OCI-LY1 (cell line): ENCODE data around the gene PLIN5.

Source experiments
- H2AFZ ChIP-seq: fragments of 200-600 bp; sonication (generic), shearing (Covaris generic); 2 replicates; pipeline ENCODE4 v1.6.0; 2014; ENCODE audit warnings: antibody characterized with exemption, mild to moderate bottlenecking, low read length
- H3F3A ChIP-seq: fragments of 200-600 bp; sonication (generic), shearing (Covaris generic); 2 replicates; pipeline ENCODE4 v1.6.0; 2014; ENCODE audit warnings: mild to moderate bottlenecking, antibody characterized with exemption, low read length, moderate library complexity; ENCODE audit not compliant: insufficient read depth
- H3K27ac ChIP-seq: fragments of 200-600 bp; sonication (generic); 2 replicates; pipeline ENCODE4 v1.5.1; 2014; ENCODE audit warnings: low read length, mixed run types, mild to moderate bottlenecking, low read depth; ENCODE audit not compliant: poor library complexity, severe bottlenecking
- H3K27me3 ChIP-seq: fragments of 200-600 bp; sonication (generic); 2 replicates; pipeline ENCODE4 v1.6.0; 2014; ENCODE audit warnings: antibody characterized with exemption, mild to moderate bottlenecking, low read length, moderate library complexity; ENCODE audit not compliant: insufficient read depth
- H3K36me3 ChIP-seq: fragments of 200-600 bp; sonication (generic); 2 replicates; pipeline ENCODE4 v1.6.1; 2014; ENCODE audit warnings: mild to moderate bottlenecking, antibody characterized with exemption, low read length, moderate library complexity, mixed read lengths; ENCODE audit not compliant: insufficient read depth
- H3K4me1 ChIP-seq: fragments of 200-600 bp; sonication (generic); 2 replicates; pipeline ENCODE4 v1.5.1; 2014; ENCODE audit warnings: mild to moderate bottlenecking, low read length, moderate library complexity; ENCODE audit not compliant: insufficient read depth, severe bottlenecking
- H3K4me2 ChIP-seq: fragments of 200-600 bp; sonication (generic), shearing (Covaris generic); 2 replicates; pipeline ENCODE4 v1.6.1; 2014; ENCODE audit warnings: low read length
- H3K4me3 ChIP-seq: fragments of 200-600 bp; sonication (generic); 2 replicates; pipeline ENCODE4 v1.5.1; 2014; ENCODE audit warnings: low read length, low read depth, mild to moderate bottlenecking, mixed read lengths; ENCODE audit not compliant: poor library complexity, severe bottlenecking
- H3K79me2 ChIP-seq: fragments of 200-600 bp; shearing (Covaris generic); 2 replicates; pipeline ENCODE4 v1.6.1; 2016; ENCODE audit warnings: mixed run types, low read length, mixed read lengths; ENCODE audit not compliant: insufficient read depth
- H3K9ac ChIP-seq: fragments of 200-600 bp; sonication (generic), shearing (Covaris generic); 2 replicates; pipeline ENCODE4 v1.6.1; 2014; ENCODE audit warnings: mild to moderate bottlenecking, low read length, mixed read lengths
- H3K9me2 ChIP-seq: fragments of 200-600 bp; sonication (generic), shearing (Covaris generic); 2 replicates; pipeline ENCODE4 v1.6.1; 2014; ENCODE audit warnings: low read depth, mild to moderate bottlenecking, low read length, mixed read lengths
- H3K9me3 ChIP-seq: fragments of 200-600 bp; shearing (Covaris generic); 2 replicates; pipeline ENCODE4 v1.6.1; 2014; ENCODE audit warnings: low read length, mixed read lengths
- H4K20me1 ChIP-seq: fragments of 200-600 bp; sonication (generic), shearing (Covaris generic); 2 replicates; pipeline ENCODE4 v1.6.0; 2016; ENCODE audit warnings: mild to moderate bottlenecking, low read length; ENCODE audit not compliant: insufficient read depth
- EZH2 ChIP-seq: fragments of 200-600 bp; sonication (generic), shearing (Covaris generic); IDR thresholded peaks from 2 replicates; pipeline ENCODE4 v1.8.0; 2017; ENCODE audit warnings: borderline replicate concordance, mixed run types, mild to moderate bottlenecking, antibody characterized with exemption, low read length, moderate library complexity, mixed read lengths
- TF ChIP-seq, protein P1 (sequence below): fragments of 200-600 bp; sonication (generic), shearing (Covaris generic); IDR thresholded peaks from 2 replicates; pipeline ENCODE4 v1.5.1; 2017; ENCODE audit warnings: mild to moderate bottlenecking, antibody characterized with exemption, low read length, moderate library complexity, mixed read lengths

PLIN5 gene

DNA sequence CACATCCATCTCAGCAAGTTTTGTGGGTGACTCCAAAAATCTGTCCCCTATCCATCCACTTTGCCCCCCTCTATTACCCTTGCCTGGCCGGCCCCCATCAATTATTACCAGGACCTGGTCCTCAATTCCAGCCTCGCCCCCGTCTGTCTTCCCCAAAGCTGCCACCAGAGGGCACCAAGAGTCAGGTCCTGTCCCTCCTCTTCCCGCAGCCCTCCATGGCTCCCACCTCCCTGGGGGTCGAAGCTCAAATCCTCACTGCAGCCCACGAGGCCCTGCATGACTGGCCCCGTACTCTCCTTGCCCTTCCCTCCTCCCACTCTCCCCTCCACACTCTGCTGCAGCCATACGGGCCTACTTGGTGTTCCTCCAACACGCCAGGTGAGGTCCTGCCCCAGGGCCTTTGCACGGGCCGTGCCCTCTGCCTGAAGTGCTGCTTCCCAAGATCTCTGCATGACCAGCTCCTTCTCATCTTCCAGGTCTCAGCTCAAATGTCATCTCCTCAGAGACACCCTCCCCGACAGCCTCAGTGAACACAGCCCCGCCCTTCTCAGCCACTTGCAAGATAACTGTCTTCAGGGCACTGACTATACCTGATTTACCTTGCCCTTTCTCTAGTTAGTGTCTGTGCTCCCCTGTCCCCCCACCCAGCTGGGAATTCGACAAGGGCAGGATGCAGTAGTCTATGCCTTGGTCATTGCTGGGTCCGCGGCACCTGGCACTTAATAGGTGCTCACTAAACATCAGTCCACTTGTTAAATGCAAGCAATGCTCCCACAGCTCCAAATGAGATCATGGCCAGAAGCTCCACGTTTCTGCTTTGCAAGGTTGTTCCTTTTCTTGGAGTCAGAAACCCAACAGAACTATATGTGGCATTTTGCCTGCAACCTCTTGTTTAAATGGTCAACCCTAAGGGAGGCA lies 41.3 kb upstream of the PLIN5 start:
- Histone ChIP-seq H3K9me3 (no peaks in the 10 kb centered on the region), H3K79me2 (no peaks in the 10 kb centered on the region), H3K27me3 (peaks cover 2% of the 10 kb centered on the region; the same call in 1 of the 2 replicates), H3K4me3 (no peak overlapping the region), H3K9me2 (no peaks in the 10 kb centered on the region), H3F3A (no peaks in the 10 kb centered on the region; the same call in 1 of the 2 replicates), H3K9ac (no peak overlapping the region), H2AFZ (no peak overlapping the region), H3K36me3 (no peaks in the 10 kb centered on the region), H3K27ac (no peak overlapping the region), H3K4me2 (no peak overlapping the region), H3K4me1 (no peaks in the 10 kb centered on the region), H4K20me1 (no peaks in the 10 kb centered on the region)
- TF ChIP-seq EZH2: no peak
- TF ChIP-seq, protein P1, sequence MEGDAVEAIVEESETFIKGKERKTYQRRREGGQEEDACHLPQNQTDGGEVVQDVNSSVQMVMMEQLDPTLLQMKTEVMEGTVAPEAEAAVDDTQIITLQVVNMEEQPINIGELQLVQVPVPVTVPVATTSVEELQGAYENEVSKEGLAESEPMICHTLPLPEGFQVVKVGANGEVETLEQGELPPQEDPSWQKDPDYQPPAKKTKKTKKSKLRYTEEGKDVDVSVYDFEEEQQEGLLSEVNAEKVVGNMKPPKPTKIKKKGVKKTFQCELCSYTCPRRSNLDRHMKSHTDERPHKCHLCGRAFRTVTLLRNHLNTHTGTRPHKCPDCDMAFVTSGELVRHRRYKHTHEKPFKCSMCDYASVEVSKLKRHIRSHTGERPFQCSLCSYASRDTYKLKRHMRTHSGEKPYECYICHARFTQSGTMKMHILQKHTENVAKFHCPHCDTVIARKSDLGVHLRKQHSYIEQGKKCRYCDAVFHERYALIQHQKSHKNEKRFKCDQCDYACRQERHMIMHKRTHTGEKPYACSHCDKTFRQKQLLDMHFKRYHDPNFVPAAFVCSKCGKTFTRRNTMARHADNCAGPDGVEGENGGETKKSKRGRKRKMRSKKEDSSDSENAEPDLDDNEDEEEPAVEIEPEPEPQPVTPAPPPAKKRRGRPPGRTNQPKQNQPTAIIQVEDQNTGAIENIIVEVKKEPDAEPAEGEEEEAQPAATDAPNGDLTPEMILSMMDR: peak; percentile 76

DNA sequence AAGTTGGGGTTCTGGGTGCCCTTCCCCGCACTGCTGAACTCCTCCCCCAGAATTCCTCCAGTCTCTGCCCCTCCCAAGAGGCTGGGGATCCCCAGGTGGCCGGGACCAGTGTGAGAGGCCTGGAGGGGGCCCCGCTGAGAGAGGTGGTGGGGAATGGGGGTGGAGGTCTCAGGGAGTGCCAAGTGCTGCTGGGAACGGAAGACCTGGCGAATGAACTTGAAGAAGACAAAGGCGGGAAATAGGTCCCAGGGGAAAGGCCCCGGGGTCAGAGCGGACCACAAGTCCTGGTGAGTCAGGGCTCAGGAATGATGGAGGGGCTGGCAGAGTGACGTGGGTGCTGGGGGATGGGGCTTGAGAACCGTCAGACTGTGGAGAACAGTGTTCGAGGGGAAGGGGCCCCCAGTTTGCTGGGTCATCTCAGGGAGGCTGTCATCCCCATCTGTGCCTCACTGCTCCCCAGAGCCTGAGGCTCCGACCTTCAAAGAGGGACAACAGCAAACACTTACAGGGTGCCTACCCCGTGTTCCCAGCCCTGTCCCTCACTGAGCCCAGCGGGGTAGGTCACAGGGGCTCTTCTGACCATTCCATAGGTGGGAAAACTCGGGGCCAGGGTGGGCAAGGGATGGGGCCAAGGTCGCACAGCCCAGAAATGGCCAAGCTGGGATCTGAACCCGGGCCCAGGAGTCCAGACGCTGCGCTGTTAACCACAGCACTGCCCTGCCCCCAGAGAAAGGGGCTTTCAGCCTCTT lies 40.4 kb upstream of the PLIN5 start:
- Histone ChIP-seq H3K9me3 (no peaks in the 10 kb centered on the region), H3F3A (no peaks in the 10 kb centered on the region; the same call in 1 of the 2 replicates), H3K36me3 (no peaks in the 10 kb centered on the region), H3K27ac (no peak overlapping the region), H3K9ac (no peak overlapping the region), H2AFZ (no peak overlapping the region), H3K27me3 (peaks cover 4% of the 10 kb centered on the region; the same call in 1 of the 2 replicates), H3K4me2 (no peak overlapping the region), H3K4me1 (no peaks in the 10 kb centered on the region), H3K9me2 (no peaks in the 10 kb centered on the region), H3K79me2 (no peaks in the 10 kb centered on the region), H4K20me1 (no peaks in the 10 kb centered on the region), H3K4me3 (no peak overlapping the region)
- no peak for TF ChIP-seq EZH2
- TF ChIP-seq, protein P1: no peak

DNA sequence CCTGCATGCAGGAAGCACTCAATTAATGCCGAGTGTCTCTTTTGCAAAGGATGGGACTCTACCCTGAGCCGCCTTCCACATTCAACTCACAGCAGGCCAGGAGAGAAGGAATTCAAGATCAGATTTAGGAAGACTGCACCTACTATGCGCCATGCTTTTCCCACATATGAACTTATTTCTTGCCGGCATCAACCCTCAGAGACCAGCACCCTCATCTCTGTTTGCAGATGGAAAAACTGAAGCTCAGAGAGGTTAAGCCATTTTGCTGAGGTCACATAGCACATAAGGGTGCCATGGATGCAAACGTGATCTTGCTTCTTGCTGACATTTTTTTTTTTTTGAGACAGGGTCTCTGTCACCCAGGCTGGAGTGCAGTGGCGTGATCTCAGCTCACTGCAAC lies 38.7 kb upstream of the PLIN5 start:
- no peaks in the 10 kb centered on the region for H3K79me2 ChIP-seq
- no peaks in the 10 kb centered on the region; the same call in 1 of the 2 replicates for H3F3A ChIP-seq
- no peaks in the 10 kb centered on the region for H4K20me1 ChIP-seq
- H2AFZ ChIP-seq: no peak overlapping the region
- H3K27me3 ChIP-seq: peaks cover 4% of the 10 kb centered on the region; the same call in 1 of the 2 replicates
- no peak overlapping the region for H3K9ac ChIP-seq
- H3K4me1 ChIP-seq: no peaks in the 10 kb centered on the region
- H3K4me2 ChIP-seq: no peak overlapping the region
- no peak for TF ChIP-seq EZH2
- TF ChIP-seq, protein P1: no peak
- H3K9me2 ChIP-seq: no peaks in the 10 kb centered on the region
- H3K4me3 ChIP-seq: no peak overlapping the region
- H3K9me3 ChIP-seq: no peaks in the 10 kb centered on the region
- H3K36me3 ChIP-seq: no peaks in the 10 kb centered on the region
- no peak overlapping the region for H3K27ac ChIP-seq
